DOHH2 (cell line): ENCODE results near the gene CYFIP2.

ENCODE experiments used
- H3F3A ChIP-seq: fragments of 200-600 bp; sonication (generic), shearing (Covaris generic); 2 replicates; pipeline ENCODE4 v1.6.0; 2016; ENCODE audit warnings: antibody characterized with exemption, mild to moderate bottlenecking; ENCODE audit not compliant: control insufficient read depth, insufficient read depth
- H3K27ac ChIP-seq: fragments of 200-600 bp; sonication (generic); 2 replicates; pipeline ENCODE4 v1.5.1; 2014; ENCODE audit warnings: low read depth, mild to moderate bottlenecking, low read length, moderate library complexity
- H3K27me3 ChIP-seq: fragments of 200-600 bp; sonication (generic); 2 replicates; pipeline ENCODE4 v1.6.1; 2014; ENCODE audit warnings: mild to moderate bottlenecking, low read length, mixed read lengths; ENCODE audit not compliant: control insufficient read depth
- H3K36me3 ChIP-seq: fragments of 200-600 bp; sonication (generic); 2 replicates; pipeline ENCODE4 v1.6.1; 2014; ENCODE audit warnings: mild to moderate bottlenecking, low read length, moderate library complexity, mixed read lengths; ENCODE audit not compliant: control insufficient read depth
- H3K4me1 ChIP-seq: fragments of 200-600 bp; sonication (generic); 2 replicates; pipeline ENCODE4 v1.6.1; 2014; ENCODE audit warnings: mild to moderate bottlenecking, low read length, mixed read lengths; ENCODE audit not compliant: control insufficient read depth
- H3K4me2 ChIP-seq: fragments of 200-600 bp; sonication (generic); 2 replicates; pipeline ENCODE4 v1.6.0; 2014; ENCODE audit warnings: mild to moderate bottlenecking, low read length, moderate library complexity
- H3K4me3 ChIP-seq: fragments of 200-600 bp; sonication (generic); 2 replicates; pipeline ENCODE4 v1.5.1; 2014; ENCODE audit warnings: mild to moderate bottlenecking, low read length, mixed read lengths
- H3K79me2 ChIP-seq: fragments of 200-600 bp; sonication (generic); 2 replicates; pipeline ENCODE4 v1.6.1; 2014; ENCODE audit warnings: mild to moderate bottlenecking, low read length, mixed read lengths; ENCODE audit not compliant: control insufficient read depth
- H3K9me2 ChIP-seq: fragments of 200-600 bp; sonication (generic); replicated peaks from 2 replicates; pipeline ENCODE4 v1.6.1; 2014; ENCODE audit warnings: mild to moderate bottlenecking, low read length, mixed read lengths; ENCODE audit not compliant: control insufficient read depth
- H3K9me3 ChIP-seq: fragments of 200-600 bp; sonication (generic); 2 replicates; pipeline ENCODE4 v1.6.1; 2014; ENCODE audit warnings: antibody characterized with exemption, low read length, mixed read lengths; ENCODE audit not compliant: control insufficient read depth, insufficient read depth
- H4K20me1 ChIP-seq: fragments of 200-600 bp; sonication (generic); 2 replicates; pipeline ENCODE4 v1.6.0; 2014; ENCODE audit warnings: low read depth, mild to moderate bottlenecking, antibody characterized with exemption, low read length, moderate library complexity; ENCODE audit not compliant: control insufficient read depth, insufficient read depth
- CTCF ChIP-seq: fragments of 200-600 bp; sonication (generic); IDR thresholded peaks from one replicate; pipeline ENCODE4 v1.5.1; 2014; ENCODE audit warnings: antibody characterized with exemption, mild to moderate bottlenecking, low read depth, low read length; ENCODE audit not compliant: poor library complexity, severe bottlenecking
- EZH2phosphoT487 ChIP-seq: fragments of 200-600 bp; sonication (generic); IDR thresholded peaks from 2 replicates; pipeline ENCODE4 v1.6.1; 2017; ENCODE audit warnings: borderline replicate concordance, mild to moderate bottlenecking, antibody characterized with exemption, low read length, moderate library complexity, mixed read lengths

Gene CYFIP2

GRCh38 chr5:157354800-157355199, 88.9 kb downstream of the CYFIP2 start:
- Histone ChIP-seq H3K9me2 (no peaks in the 10 kb centered on the region), H3K27me3 (no peaks in the 10 kb centered on the region), H4K20me1 (no peaks in the 10 kb centered on the region; the same call in 1 of the 2 replicates), H3K9me3 (no peaks in the 10 kb centered on the region), H3K4me2 (no peak overlapping the region), H3K4me3 (no peak overlapping the region), H3K27ac (no peak overlapping the region), H3F3A (no peaks in the 10 kb centered on the region), H3K4me1 (peaks cover 13% of the 10 kb centered on the region), H3K36me3 (peaks cover 80% of the 10 kb centered on the region), H3K79me2 (no peaks in the 10 kb centered on the region)
- TF ChIP-seq EZH2phosphoT487 (no peak), CTCF (peak; percentile 58)

- Histone ChIP-seq H3K9me2 (no peaks in the 10 kb centered on the region), H3K27ac (no peak overlapping the region), H3K79me2 (no peaks in the 10 kb centered on the region), H3K27me3 (no peaks in the 10 kb centered on the region), H3F3A (no peaks in the 10 kb centered on the region), H3K36me3 (peaks cover 89% of the 10 kb centered on the region), H3K4me1 (peaks cover 13% of the 10 kb centered on the region), H3K4me2 (no peak overlapping the region), H3K4me3 (no peak overlapping the region), H4K20me1 (no peaks in the 10 kb centered on the region; the same call in 1 of the 2 replicates), H3K9me3 (no peaks in the 10 kb centered on the region)
- TF ChIP-seq EZH2phosphoT487, result no peak
- no peak for TF ChIP-seq CTCF
Observed at GRCh38 chr5:157356576-157356975, 90.7 kb downstream of the CYFIP2 start.

GRCh38 chr5:157357823-157358222, 91.9 kb downstream of the CYFIP2 start:
- no peaks in the 10 kb centered on the region; the same call in 1 of the 2 replicates for H4K20me1 ChIP-seq
- H3K27ac ChIP-seq, result no peak overlapping the region
- H3K9me2 ChIP-seq, result no peaks in the 10 kb centered on the region
- peaks cover 13% of the 10 kb centered on the region for H3K4me1 ChIP-seq
- peaks cover 90% of the 10 kb centered on the region for H3K36me3 ChIP-seq
- H3K4me3 ChIP-seq, result no peak overlapping the region
- H3K4me2 ChIP-seq, result no peak overlapping the region
- no peaks in the 10 kb centered on the region for H3K27me3 ChIP-seq
- H3F3A ChIP-seq, result no peaks in the 10 kb centered on the region
- H3K79me2 ChIP-seq, result no peaks in the 10 kb centered on the region
- no peak for TF ChIP-seq CTCF
- no peak for TF ChIP-seq EZH2phosphoT487
- H3K9me3 ChIP-seq, result no peaks in the 10 kb centered on the region

GRCh38 chr5:157358871-157359270, 92.9 kb downstream of the CYFIP2 start:
- H3K4me3 ChIP-seq, result no peak overlapping the region
- no peaks in the 10 kb centered on the region for H3F3A ChIP-seq
- H3K4me2 ChIP-seq, result no peak overlapping the region
- H4K20me1 ChIP-seq, result no peaks in the 10 kb centered on the region; the same call in 1 of the 2 replicates
- H3K27me3 ChIP-seq, result no peaks in the 10 kb centered on the region
- H3K9me2 ChIP-seq, result no peaks in the 10 kb centered on the region
- peaks cover 94% of the 10 kb centered on the region for H3K36me3 ChIP-seq
- peaks cover 13% of the 10 kb centered on the region for H3K4me1 ChIP-seq
- no peaks in the 10 kb centered on the region for H3K9me3 ChIP-seq
- H3K79me2 ChIP-seq, result no peaks in the 10 kb centered on the region
- TF ChIP-seq CTCF, result no peak
- no peak for TF ChIP-seq EZH2phosphoT487
- no peak overlapping the region for H3K27ac ChIP-seq
